Tibial nerve (tissue), 4 donors: ENCODE results near the gene TSPAN2. TPM values are rescaled to one million over a fixed set of nuclear protein-coding genes. Genes with fewer than 3 reads are reported as not detected.

Source experiments
- DNase-seq, 2 donors: peaks; one replicate each; pipeline ENCODE4 v3.0.0-alpha.2; 2019; ENCODE audit warnings: low spot score in 2 of 2
- H3K27ac ChIP-seq, 4 donors: fragments of 200-600 bp; sonication (generic) in 3 of 4; one replicate each; pipeline ENCODE4 v1.5.1; 2017 to 2019; ENCODE audit warnings: mild to moderate bottlenecking in 1 of 4
- H3K27me3 ChIP-seq, 2 donors: fragments of 200-600 bp; sonication (generic) in 1 of 2; one replicate each; pipeline versions ENCODE4 v1.5.1 to v1.6.0; 2017 to 2019
- H3K36me3 ChIP-seq, 3 donors: fragments of 200-600 bp; sonication (generic); one replicate each; pipeline ENCODE4 v1.5.1; 2018 to 2019
- H3K4me1 ChIP-seq, 4 donors: fragments of 200-600 bp; sonication (generic) in 3 of 4; one replicate each; pipeline ENCODE4 v1.5.1; 2017 to 2019
- H3K4me3 ChIP-seq, 4 donors: fragments of 200-600 bp; sonication (generic) in 3 of 4; one replicate each; pipeline ENCODE4 v1.5.1; 2017 to 2019; ENCODE audit warnings: mild to moderate bottlenecking in 1 of 4, moderate library complexity in 1 of 4
- H3K9me3 ChIP-seq, 4 donors: fragments of 200-600 bp; sonication (generic) in 3 of 4; one replicate each; pipeline ENCODE4 v1.5.1; 2017 to 2019
- EP300 ChIP-seq, 2 donors: sonication (generic); formaldehyde crosslinking; IDR thresholded peaks; one replicate each; pipeline ENCODE4 v1.6.1; 2017; ENCODE audit warnings: antibody characterized with exemption in 2 of 2, mild to moderate bottlenecking in 1 of 2
- POLR2A ChIP-seq, 2 donors: fragments of 450-650 bp; IDR thresholded peaks; one replicate each; pipeline ENCODE4 v1.6.1; 2017; ENCODE audit warnings: antibody characterized with exemption in 2 of 2, mild to moderate bottlenecking in 2 of 2, moderate library complexity in 2 of 2
- WGBS, 2 donors: methylation state at CpG; one replicate each; pipeline ENCODE4 v1.1.5; 2018; 5-methylcytosine and 5-hydroxymethylcytosine counted together
- total RNA-seq, 4 donors: library from RNA; depleted of rRNA; stranded (reverse); fragments of >200 nt; gene quantifications; one replicate each; pipeline ENCODE4 v1.1.0, GENCODE V29; 2016
- TF ChIP-seq, protein P1 (sequence below), 5 experiments: fragments of 200-600 bp in 3 of 5; fragments of 450-650 bp in 2 of 5; sonication (generic) in 3 of 5; IDR thresholded peaks; one replicate each; pipeline ENCODE4 v1.5.1; 2016 to 2019; ENCODE audit warnings: antibody characterized with exemption in 5 of 5, mild to moderate bottlenecking in 3 of 5, moderate library complexity in 2 of 5

TSPAN2 gene
- total RNA-seq, 4 donors from 2014 or later = 0.84 to 7.1 (median 3.2) TPM

GRCh38 chr1:115130786-115131185, 41.5 kb upstream of the TSPAN2 start:
- TF ChIP-seq EP300 (IDR thresholded peaks at IDR 0.05) (no peak), POLR2A (IDR thresholded peaks at IDR 0.05) (no peak)
- TF ChIP-seq, protein P1, sequence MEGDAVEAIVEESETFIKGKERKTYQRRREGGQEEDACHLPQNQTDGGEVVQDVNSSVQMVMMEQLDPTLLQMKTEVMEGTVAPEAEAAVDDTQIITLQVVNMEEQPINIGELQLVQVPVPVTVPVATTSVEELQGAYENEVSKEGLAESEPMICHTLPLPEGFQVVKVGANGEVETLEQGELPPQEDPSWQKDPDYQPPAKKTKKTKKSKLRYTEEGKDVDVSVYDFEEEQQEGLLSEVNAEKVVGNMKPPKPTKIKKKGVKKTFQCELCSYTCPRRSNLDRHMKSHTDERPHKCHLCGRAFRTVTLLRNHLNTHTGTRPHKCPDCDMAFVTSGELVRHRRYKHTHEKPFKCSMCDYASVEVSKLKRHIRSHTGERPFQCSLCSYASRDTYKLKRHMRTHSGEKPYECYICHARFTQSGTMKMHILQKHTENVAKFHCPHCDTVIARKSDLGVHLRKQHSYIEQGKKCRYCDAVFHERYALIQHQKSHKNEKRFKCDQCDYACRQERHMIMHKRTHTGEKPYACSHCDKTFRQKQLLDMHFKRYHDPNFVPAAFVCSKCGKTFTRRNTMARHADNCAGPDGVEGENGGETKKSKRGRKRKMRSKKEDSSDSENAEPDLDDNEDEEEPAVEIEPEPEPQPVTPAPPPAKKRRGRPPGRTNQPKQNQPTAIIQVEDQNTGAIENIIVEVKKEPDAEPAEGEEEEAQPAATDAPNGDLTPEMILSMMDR (IDR thresholded peaks at IDR 0.05) = no peak
- Histone ChIP-seq H3K27ac (no peak overlapping the region), H3K4me3 (no peak overlapping the region), H3K36me3 (no peaks in the 10 kb centered on the region), H3K9me3 (no peaks in the 10 kb centered on the region), H3K27me3 (no peaks in the 10 kb centered on the region), H3K4me1 (no peaks in the 10 kb centered on the region)
- DNase-seq = no peak
- WGBS, 2 donors = 92 to 96% methylated on average over 2 of the region's 2 CpGs

GRCh38 chr1:115129071-115129640, 39.9 kb upstream of the TSPAN2 start:
- TF ChIP-seq EP300 (IDR thresholded peaks at IDR 0.05) (no peak), POLR2A (IDR thresholded peaks at IDR 0.05) (no peak)
- TF ChIP-seq, protein P1 (IDR thresholded peaks at IDR 0.05) = no peak
- Histone ChIP-seq H3K36me3 (no peaks in the 10 kb centered on the region), H3K4me3 (no peak overlapping the region), H3K4me1 (no peaks in the 10 kb centered on the region), H3K9me3 (peaks cover 0 to 5% (median under 1%) of the 10 kb centered on the region in 4 donors), H3K27ac (no peak overlapping the region), H3K27me3 (no peaks in the 10 kb centered on the region)
- WGBS, 2 donors = 63 to 69% methylated on average over 6 of the region's 6 CpGs
- DNase-seq = no peak

DNA sequence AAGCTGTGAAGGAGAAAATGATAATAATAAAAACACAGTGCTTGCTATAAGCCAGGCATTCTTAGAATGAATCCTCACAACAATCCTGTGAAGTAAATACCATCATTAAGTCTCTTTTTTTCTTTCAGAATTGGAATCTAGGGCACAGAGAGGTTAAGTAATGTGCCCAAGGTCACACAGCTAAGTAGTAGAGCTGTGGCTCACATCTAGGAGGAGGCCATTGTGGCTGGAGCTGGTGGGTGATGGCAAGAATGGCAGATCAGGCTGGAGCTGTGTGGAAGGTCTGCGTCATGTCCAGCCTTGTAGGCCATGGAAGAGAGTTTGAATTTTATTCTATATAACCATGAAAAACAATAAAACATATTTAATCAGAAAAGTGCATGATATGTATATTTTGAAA, 38.2 kb upstream of the TSPAN2 start:
- no peaks in the 10 kb centered on the region for H3K36me3 ChIP-seq
- no peaks in the 10 kb centered on the region for H3K27me3 ChIP-seq
- peaks cover 0 to 21% (median 4%) of the 10 kb centered on the region in 4 donors for H3K9me3 ChIP-seq
- H3K4me3 ChIP-seq = no peak overlapping the region
- no peaks in the 10 kb centered on the region for H3K4me1 ChIP-seq
- 95 to 97% methylated on average over 1 of the region's 1 CpG for WGBS, 2 donors
- DNase-seq = no peak
- TF ChIP-seq EP300 (IDR thresholded peaks at IDR 0.05) = no peak
- no peak for TF ChIP-seq POLR2A (IDR thresholded peaks at IDR 0.05)
- TF ChIP-seq, protein P1 (IDR thresholded peaks at IDR 0.05) = no peak
- no peak overlapping the region for H3K27ac ChIP-seq

- no peak overlapping the region for H3K27ac ChIP-seq
- TF ChIP-seq POLR2A (IDR thresholded peaks at IDR 0.05) = no peak
- TF ChIP-seq, protein P1 (IDR thresholded peaks at IDR 0.05) = no peak
- 90 to 93% methylated on average over 2 of the region's 2 CpGs for WGBS, 2 donors
- no peaks in the 10 kb centered on the region for H3K36me3 ChIP-seq
- H3K27me3 ChIP-seq = no peaks in the 10 kb centered on the region
- no peaks in the 10 kb centered on the region for H3K4me1 ChIP-seq
- H3K4me3 ChIP-seq = no peak overlapping the region
- peaks cover 0 to 31% (median 4%) of the 10 kb centered on the region in 4 donors for H3K9me3 ChIP-seq
- no peak for DNase-seq
These were observed 37.2 kb upstream of the TSPAN2 start for GRCh38 chr1:115126516-115126915.

DNA sequence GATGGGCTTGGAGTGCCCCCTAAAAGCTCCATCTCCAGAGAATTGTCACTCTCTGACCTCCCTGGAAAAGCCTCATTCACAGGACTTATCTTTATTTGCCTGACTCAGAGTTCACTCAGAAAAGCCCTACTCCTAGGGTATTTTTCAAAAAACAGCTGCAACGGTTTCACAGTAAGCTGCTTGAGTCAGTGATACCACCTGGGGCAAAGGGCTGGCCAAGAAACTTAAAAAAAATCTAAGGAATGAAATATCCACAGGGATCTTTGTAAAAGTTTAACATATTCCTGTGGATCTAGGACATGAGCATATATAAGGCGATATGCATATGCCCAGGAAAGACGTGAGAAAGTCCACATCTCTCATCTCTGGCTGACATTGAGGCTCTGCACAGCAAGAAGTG, 33.8 kb upstream of the TSPAN2 start:
- 68 to 76% methylated on average over 3 of the region's 3 CpGs for WGBS, 2 donors
- no peak for DNase-seq
- Histone ChIP-seq H3K27me3 (no peaks in the 10 kb centered on the region), H3K4me1 (no peaks in the 10 kb centered on the region), H3K4me3 (no peak overlapping the region), H3K27ac (no peak overlapping the region), H3K36me3 (no peaks in the 10 kb centered on the region), H3K9me3 (peaks cover 0 to 47% (median 6%) of the 10 kb centered on the region in 4 donors)
- TF ChIP-seq, protein P1 (IDR thresholded peaks at IDR 0.05) = no peak
- TF ChIP-seq POLR2A (IDR thresholded peaks at IDR 0.05) (no peak), EP300 (IDR thresholded peaks at IDR 0.05) (no peak)
